ENCODE data around the gene PKNOX1.
"Not testable (repeated sequence)": the region's sequence is repeated elsewhere in the genome, so short reads cannot be mapped to it uniquely, and the experiment has no call there.

DNA sequence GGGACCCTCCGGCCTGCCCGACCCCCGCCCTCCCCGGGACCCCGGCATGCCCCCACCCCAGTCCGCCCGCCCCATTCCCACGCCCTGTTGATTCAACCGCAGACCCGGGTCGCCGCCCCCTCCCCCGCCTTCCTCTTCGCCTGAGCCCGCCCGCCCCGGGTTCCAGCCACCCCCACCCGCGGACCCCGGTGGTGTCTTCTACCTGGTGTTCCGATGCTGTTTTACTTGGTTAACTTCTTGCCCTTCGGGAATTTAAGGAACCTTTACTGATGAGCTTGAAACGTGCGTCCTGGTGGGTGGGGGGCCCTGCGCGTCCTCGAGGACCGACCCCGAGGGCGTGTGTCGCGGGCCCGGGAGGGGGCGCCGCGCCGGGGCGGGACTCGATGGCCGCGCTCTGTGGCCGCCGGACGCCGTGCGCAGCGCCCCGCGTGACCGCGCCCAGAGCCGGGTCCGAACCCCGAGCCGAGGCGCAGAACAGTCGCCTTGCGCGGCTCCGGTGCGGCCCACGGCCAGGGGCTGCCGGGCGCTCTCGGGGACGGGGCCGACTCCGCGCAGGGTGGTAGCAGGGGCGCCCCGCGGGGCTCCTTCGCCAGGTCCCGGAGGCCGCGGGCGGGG lies 101.8 kb downstream of the PKNOX1 start:
- TF ChIP-seq EZH2 (IDR thresholded peaks at IDR 0.05; ENCODE audit: borderline replicate concordance, low read depth, low read length, poor library complexity, severe bottlenecking), result not testable (repeated sequence)
- TF ChIP-seq, protein P1, sequence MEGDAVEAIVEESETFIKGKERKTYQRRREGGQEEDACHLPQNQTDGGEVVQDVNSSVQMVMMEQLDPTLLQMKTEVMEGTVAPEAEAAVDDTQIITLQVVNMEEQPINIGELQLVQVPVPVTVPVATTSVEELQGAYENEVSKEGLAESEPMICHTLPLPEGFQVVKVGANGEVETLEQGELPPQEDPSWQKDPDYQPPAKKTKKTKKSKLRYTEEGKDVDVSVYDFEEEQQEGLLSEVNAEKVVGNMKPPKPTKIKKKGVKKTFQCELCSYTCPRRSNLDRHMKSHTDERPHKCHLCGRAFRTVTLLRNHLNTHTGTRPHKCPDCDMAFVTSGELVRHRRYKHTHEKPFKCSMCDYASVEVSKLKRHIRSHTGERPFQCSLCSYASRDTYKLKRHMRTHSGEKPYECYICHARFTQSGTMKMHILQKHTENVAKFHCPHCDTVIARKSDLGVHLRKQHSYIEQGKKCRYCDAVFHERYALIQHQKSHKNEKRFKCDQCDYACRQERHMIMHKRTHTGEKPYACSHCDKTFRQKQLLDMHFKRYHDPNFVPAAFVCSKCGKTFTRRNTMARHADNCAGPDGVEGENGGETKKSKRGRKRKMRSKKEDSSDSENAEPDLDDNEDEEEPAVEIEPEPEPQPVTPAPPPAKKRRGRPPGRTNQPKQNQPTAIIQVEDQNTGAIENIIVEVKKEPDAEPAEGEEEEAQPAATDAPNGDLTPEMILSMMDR (conservative IDR thresholded peaks at IDR 0.05; ENCODE audit: low read depth, low read length), result not testable (repeated sequence)

Measured in A673 (cell line).